HCEC 1CT (cell line): ENCODE data around the gene VNN1.

Experiments
- DNase-seq: peaks from one replicate; pipeline ENCODE4 v3.0.0-alpha.2; 2017

Gene VNN1, protein sequence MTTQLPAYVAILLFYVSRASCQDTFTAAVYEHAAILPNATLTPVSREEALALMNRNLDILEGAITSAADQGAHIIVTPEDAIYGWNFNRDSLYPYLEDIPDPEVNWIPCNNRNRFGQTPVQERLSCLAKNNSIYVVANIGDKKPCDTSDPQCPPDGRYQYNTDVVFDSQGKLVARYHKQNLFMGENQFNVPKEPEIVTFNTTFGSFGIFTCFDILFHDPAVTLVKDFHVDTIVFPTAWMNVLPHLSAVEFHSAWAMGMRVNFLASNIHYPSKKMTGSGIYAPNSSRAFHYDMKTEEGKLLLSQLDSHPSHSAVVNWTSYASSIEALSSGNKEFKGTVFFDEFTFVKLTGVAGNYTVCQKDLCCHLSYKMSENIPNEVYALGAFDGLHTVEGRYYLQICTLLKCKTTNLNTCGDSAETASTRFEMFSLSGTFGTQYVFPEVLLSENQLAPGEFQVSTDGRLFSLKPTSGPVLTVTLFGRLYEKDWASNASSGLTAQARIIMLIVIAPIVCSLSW

DNA sequence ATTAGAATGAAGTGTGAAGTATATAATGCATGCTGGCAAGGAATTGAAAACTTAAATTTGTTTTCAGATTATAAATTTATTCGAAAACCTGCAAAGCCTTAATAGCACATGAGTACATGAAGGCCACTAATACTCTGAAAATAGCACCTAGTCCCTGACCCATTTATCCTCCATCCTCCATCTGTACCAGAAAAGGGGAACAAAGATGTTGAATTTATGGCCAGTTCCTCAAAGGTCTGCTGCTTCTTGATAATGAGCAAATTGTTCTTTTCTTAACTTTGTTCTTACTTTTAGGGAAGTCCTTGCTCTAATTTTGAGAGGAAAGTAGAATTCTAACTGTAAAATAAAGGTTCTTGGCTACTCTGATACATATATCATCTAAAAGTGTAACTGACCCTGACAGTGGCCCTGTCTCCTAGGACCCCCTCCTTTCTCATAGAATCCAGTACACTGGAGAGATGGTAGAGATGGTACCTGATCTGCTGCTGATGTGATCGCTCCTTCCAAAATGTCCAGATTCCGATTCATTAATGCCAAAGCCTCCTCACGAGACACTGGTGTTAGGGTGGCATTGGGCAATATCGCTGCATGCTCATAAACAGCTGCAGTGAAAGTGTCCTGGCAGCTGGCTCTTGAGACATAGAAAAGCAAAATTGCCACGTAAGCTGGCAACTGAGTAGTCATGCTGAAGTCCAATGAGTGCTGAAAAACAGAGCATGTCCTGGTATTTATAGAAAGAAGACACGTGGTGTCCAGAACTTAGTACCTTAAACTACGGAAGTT lies at the start of gene VNN1:
Gene VNN1, minus strand, starts transcription at position 704 of the 783 bp plus-strand sequence. Its CDS starts 20 bp downstream, at position 684.
- no peak for DNase-seq

DNA sequence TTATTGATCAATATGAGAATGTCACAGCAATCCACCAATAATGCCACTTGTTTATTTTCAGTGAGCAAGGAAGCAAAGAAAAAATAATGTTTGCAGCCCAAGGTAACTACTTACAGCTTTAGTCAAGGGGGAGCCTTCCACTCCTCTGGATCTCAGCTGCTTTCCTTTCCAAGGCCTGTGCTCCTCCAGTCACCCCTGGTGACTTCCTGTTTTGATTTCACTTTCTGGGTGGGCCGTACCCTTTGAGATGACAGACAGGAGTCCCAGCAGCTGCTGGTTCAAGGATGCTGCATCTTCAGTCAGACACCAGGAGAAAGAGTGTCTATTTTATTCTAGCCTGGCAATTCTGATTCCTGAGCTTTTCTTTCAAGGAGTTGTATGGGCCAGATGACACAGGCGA lies 49.4 kb upstream of the VNN1 start:
- DNase-seq, result no peak

DNA sequence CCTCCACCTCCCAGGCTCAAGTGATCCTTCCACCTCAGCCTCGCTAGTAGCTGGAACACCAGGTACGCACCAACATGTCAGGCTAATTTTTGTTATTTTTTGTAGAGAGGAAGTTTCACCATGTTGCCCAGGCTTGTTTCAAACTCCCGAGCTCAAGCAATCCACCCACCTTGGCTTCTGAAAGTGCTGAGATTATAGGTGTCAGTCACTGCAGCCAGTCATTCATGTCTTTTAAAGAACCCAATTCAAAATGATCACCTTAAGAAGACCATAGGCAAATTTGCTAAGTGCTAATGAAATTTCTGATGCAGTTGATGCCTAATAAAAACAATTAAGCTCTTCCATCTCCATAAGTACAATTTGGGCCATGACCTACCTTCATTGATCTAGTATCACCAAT lies 46.4 kb upstream of the VNN1 start:
- no peak for DNase-seq

DNA sequence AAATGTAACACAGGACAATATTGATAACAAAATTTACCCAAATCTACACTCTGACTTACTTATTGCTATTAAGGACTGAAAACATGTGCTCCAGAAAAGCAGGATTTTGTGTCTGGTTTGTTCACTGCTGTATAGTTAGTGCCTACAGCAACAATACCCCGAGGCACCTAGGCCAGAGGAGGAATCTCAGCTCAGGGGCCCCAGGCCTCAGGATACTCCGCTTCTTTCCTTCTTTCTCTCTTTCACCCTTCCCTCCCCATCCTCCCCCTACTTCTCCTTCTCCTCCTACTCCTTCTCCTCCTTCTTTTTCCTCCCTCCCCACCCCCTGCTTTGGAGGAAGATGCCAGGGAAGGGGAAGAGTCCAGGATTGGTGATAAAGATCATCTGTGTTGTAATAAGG lies 44.8 kb upstream of the VNN1 start:
- DNase-seq, result no peak

DNA sequence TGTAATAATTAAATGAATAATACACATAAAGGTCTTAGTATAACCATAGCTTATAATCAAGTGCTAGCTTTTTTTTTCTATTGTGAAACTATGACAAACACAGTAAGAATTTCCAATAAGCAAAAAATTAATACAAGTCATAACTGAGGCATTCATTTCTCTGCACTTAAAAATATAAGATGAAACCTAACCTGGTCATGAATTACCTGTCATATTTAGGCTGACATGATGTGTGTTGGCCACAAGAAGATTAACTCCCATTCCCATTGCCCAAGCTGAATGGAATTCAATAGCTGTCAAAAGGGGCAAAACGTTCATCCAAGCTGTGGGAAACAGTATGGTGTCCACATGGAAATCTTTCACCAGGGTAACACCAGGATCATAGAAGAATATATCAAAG lies 38.4 kb upstream of the VNN1 start:
- peak; percentile 21 for DNase-seq

DNA sequence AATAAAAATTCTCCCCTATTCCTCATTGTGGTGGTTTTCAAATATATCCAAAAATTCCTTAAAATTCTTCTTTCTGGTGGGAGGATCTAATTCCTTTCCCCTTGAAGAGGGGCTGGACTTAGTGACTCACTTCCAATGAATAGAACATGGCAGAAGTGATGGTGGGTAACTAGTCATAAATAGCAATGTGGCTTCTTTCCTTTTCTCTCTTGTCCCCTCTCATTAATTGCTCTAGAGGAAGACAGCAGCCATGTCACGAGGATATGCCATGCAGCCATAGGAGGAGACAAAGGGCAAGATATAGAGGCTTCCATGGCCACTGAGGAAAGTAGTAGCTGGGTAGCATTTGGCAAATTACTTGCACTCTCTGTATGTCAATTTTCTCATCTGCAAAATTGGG lies 38.0 kb upstream of the VNN1 start:
- no peak for DNase-seq

DNA sequence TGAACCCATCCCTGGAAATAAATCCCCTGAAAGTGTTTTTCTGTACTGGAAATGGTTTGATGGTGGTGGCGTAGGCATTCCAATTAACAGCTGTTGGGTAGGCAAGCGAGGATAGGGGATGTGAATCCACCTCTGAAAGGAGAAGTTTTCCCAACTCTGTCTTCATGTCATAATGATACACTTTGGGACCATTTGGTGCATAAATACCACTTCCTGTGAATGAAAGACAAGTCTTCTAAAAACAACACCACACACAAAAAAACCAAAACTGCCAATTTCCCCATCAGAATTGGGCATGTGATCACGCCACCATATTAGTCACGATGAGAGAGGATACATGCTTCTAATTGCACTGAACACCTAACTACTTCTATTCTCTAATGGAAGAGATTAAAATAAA lies 37.5 kb upstream of the VNN1 start:
- no peak for DNase-seq

DNA sequence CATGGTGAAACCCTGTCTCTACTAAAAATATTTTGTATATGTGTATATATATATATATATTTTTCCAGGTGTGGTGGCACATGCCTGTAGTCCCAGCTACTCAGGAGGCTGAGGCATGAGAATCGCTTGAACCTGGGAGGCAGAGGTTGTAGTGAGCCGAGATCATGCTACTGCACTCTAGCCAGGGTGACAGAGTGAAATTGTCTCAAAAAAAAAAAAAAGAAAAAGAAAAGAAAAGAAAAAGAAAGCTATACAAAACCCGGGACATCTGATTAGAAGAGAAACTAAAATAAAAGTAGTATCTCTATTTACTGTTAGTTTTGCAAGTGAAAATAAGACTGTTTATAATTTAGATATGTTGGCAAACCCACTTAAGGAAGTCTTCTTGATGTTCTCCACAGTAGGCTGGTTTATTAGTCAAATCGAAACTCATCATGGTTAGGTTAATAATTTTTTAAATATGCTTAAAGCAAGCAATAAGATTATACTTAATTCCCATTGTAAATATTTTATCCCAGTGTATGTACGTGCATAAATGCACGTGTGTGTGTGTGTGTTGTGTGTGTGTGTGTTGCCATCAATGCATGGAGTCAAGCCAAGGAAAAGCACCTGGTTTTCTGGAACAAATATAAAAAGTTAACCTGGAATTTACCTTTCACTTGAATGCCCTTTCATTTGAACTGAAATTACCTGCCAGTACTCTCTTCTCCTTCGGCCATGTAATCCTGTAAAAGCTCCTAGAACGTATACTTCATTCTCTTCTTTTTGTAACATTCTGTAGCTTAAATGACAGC lies 36.8 kb upstream of the VNN1 start:
- DNase-seq, result no peak

DNA sequence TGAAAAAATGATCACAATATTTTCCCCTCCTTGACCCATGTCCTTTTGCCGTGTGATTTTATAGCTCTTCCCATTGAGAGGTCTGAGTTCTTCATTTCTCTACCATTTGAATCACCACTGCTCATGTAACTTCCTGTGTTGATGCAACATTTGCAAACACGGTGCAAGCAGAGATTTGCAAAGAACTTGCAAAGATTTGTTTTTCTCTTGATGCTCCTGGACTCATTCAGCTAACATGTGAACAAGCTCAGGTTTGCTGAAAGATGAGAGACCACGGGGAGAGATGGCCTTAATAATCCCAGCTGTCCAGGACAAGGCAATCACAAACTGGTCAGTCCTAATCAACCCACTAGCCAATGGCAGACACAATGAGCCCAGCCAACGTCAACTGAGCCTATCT lies 35.3 kb upstream of the VNN1 start:
- DNase-seq, result peak; percentile 15

DNA sequence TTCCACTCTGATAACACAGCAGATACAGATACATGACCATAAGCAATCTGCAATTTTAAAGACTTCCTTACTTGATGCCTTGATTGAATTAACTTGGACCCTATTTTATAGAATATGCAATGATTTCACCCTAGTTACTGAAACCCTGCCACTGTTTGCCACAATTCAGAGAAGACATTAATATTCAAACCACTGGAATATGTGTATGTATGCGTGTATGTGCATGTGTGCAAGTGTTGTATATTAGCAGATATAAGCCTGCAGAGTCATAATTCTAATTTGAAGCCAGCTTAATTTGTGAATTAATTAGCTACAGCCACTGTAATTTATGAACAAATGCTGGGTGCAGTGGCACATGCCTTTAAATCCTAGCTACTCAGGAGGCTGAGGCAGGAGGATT lies 34.6 kb upstream of the VNN1 start:
- no peak for DNase-seq

DNA sequence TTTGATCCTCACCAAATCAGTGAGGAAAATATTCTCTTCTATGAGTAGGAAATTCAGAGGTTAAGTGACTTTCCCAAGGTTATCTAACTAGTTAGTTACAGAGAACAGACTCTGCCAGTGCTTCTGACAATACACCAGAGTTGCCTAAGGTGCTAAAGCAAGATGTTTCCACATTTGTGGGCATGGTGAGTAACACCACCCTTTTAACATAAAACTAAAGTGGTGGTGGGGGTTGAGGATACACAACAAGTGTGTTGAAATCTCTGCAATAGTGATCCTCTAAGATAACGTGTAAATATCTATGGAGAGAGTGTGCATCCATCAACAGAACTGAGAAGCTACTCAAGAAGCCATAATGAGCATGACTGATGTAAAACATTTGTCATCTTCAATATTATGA lies 32.2 kb upstream of the VNN1 start:
- DNase-seq, result no peak

DNA sequence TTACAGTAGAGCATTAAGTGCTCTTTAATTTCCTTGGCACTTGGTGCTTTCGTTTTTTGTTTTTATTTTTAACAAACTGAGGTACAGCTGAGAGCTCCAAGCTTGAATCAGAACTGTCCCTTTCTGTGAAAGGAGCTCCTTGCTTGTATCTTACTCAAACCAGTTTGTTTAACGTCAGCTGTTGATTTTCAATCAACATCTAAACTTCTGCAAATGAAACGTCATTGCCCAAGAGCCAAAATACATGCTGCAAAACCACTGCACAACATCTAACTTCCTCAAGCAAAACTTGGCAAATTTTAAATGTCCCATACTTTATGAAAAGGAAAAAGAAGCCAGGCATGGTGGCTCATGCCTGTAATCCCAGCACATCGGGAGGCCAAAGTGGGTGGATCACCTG lies 28.6 kb upstream of the VNN1 start:
- no peak for DNase-seq

DNA sequence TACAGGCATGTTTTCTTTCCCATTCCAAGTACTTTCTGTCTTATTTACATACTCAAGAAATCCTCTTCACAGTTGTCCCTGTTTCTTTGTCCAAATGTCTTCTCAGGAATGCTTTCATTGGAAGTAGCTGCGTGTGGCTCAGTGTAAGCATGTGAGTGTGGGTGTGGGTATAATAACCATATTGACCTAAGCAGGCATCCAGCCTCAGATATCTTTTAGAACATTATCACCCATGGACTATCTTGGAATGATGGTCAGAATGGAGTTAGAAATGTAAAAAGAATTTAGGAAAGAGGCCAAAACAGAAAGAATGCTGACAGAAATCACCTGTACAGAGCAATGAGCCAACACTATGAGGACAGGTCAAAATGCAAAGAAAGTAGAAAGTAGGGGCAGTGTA lies 27.4 kb upstream of the VNN1 start:
- DNase-seq, result no peak

DNA sequence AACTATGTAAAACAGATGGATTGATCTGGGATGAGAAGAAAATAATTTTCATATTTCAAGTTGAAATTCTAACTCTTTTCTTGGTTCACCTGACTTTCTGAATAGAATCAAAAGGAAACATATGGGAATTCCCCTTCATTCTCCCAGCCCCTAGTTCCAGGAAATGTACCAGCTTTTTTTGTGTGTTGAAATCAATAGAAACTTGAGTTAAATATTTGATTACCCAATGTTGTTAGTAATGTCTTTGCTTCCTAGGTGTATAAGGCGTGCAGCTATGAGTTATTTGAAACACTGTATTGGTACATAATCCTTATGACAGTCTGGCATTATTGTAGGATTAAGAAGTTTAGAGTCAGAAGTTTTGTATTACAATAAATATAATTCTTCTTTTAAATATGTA lies 22.4 kb upstream of the VNN1 start:
- DNase-seq, result no peak

DNA sequence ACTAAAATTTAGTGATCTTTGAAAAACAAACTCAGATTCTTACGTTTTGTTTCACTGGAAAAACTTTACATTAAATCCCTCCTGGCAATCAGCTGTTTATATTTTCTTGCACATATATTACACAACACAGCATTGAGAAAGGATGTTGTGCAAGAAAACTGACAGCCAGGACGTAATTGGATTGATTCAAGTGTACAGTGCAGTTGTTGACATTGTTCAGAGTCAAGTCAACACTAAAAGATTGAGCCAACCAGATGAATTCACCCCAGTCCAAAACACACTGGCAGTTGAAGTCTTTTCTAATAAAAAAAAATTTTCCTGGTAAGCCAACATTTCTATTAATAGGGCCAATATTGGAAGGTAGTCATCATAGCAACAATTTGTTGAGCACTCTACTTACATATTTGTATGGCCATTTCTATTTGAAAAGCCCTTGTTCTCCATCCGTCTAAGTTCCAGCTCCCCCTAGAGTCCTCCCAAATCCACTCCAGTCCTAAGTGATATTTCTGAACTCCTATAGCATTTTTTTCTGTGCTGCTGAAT lies 20.9 kb upstream of the VNN1 start:
- peak; percentile 74 for DNase-seq

DNA sequence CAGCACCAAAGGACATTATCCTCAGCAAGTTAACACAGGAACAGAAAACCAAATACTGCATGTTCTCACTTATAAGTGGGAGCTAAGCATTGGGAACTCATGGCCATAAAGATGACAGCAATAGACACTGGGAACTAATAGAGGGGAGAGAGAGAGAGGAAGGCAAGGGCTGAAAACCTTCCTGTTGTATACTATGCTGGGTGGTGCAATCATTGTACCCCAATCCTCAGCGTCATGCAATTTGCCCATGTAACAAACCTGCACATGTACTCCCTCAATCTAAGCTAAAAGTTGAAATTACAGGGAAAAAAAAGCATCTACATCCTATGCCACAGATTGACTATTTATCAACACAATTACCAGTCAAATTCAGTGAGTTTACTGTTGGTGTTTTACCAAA lies 20.0 kb upstream of the VNN1 start:
- no peak for DNase-seq

DNA sequence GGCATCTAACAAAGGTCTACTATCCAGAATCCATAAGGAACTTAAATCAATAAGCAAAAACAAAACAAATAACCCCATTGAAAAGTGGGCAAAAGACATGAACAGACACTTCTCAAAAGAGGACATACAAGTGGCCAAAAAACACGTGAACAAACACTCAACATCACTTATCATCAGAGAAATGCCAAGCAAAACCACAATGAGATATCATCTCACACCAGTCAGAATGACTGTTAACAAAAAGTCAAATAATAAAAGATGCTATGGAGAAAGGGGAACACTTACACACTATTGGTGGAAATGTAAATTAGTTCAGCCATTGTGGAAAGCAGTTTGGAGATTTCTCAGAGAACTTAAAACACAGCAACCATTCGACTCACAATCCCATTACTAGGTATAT lies 19.4 kb upstream of the VNN1 start:
- DNase-seq, result no peak

DNA sequence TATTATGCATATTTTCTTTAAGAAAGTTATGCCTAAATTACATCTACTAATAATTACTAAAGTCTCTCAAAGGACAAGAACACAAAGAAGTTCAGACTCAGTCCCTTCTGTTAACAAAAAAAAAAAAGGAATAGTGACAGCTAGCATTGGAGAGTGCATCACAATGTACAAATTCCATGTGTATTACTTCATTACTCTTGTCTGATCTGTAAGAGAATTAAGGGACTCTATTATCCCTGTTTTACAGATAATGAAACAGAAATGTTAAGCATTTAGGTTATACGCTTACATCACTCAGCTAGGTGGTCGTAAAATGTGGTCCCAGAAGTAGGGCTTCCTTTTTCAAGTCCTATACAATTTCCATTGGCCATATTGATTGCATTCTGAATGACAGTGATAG lies 17.2 kb upstream of the VNN1 start:
- no peak for DNase-seq

DNA sequence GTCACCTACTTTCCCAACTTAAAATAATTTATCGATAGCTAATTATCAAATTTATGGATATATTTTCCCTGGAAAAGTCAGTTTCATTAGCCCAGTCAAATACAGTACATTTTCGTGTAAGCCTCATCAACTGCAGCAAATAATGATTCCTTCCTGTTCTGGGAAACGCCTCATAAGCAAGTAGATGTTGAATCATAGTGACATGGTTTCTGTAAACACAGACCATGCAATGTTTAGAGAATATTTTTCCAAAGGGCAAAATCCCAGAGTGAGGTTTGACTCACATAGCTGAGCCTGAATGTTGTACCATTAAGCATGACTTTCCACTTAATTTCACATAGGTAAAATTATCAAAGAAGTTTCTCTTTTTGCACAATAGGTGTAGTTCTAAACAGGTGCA lies 16.7 kb upstream of the VNN1 start:
- peak; percentile 82 for DNase-seq

DNA sequence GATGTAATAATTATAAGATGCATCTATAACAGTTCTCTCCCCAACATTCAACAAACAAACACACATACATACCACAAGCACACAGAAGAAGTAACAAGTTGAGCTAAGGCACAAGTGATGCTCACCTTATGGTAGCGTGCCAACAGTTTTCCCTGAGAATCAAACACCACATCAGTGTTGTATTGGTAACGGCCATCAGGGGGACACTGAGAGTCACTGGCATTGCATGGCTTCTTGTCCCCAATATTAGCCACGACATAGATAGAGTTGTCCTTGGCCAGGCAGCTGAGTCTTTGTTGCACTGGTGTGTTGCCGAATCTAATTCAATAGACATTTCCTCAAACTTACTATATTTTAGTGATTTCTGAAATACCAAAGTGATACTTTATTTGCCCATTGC lies 14.8 kb upstream of the VNN1 start:
- no peak for DNase-seq

DNA sequence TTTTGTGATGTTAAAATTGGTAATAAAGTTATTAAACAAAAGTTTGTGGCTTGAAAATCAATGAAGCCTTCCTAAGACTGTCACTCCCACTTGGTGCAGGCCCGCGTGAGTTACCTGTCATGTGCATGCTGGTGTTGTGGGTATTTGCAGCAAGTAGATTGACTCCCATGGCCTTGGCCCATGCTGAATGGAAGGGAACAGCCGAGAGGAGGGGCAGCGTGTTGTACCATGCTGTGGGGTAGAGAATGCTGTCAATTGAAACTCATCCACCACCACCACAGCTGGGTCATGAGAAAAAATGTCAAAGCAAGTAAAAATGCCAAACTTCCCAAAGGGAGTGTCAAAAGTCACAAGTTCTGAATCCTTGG lies 12.7 kb upstream of the VNN1 start:
- no peak for DNase-seq

DNA sequence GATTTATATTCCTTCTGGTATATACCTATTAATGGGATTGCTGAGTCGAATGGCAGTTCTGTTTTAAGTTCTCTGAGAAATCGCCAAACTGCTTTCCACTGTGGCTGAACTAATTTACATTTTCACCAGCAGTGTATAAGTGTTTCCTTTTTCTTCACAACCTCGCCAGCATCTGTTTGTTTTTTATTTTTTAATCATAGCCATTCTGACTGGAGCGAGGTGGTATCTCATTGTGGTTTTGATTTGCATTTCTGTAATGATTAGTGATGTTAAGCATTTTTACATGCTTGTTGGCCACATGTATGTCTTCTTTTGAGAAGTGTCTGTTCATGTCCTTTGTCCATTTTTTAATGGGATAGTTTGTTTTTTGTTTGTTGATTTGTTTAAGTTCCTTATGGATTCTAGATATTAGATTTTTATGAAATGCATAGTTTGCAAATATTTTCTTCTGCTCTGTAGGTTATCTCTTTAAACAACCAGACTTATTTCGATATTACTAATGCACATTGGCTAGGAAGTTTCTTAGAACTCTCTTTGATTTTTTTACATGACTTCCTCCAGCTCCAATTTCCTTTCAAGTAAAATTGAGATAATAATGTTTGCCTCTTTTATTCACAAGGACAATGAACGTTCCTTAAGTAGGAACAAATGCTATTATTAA lies 12.2 kb upstream of the VNN1 start:
- no peak for DNase-seq

DNA sequence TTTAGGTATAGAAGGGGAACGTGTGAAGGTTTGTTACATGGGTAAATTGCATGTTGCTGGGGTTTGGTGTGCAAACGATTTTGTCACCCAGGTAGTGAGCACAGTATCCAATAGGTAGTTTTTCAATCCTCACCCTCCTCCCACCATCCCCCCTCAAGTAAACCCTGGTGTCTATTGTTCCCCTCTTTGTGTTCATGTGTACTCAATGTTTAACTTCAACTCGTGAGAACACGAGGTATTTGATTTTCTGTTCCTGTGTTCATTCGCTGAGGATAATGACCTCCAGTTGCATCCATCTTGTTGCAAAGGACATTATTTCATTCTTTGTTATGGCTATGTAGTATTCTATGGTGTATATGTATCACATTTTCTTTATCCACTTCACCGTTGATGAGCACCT lies 11.6 kb upstream of the VNN1 start:
- no peak for DNase-seq
